Left cardiac atrium (tissue), 4 donors: Measurements from ENCODE around the gene ZNF45. TPM values are rescaled to one million over a fixed set of nuclear protein-coding genes. Genes with fewer than 3 reads are reported as not detected.
A peak's percentile ranks its signal among the peaks of the same experiment; 100 is the strongest.
"Not testable (repeated sequence)": the region's sequence is repeated elsewhere in the genome, so short reads cannot be mapped to it uniquely, and the experiment has no call there.

Source experiments
- ATAC-seq, 2 donors: fragments of 200-7000 bp; cut with Tn5 transposase; one replicate each; pipeline ENCODE4 v1.9.1; 2020; ENCODE audit warnings: mild to moderate bottlenecking in 2 of 2, moderate library complexity in 2 of 2
- DNase-seq: peaks from one replicate; pipeline ENCODE4 v3.0.0-alpha.2; 2020
- intact Hi-C, 2 donors: fragments of 100-400 bp; cut with DNase I; formaldehyde crosslinking; loops; one replicate each; pipeline versions ENCODE4 v1.14.1 to v1.15.1; 2022 to 2023
- long read RNA-seq: library from polyadenylated mRNA; unstranded; transcript quantifications from one replicate; pipeline ENCODE4 v2.0.0, GENCODE V29; 2021
- total RNA-seq, 2 donors: library from RNA; stranded (reverse); fragmentation: NEBNext Ultra II Directional; extraction: Animal tissue kit (Norgen Biotek cat#: 25700); gene quantifications; one replicate each; pipeline ENCODE4 v1.2.1, GENCODE V29; 2021
- donor health status: DM: no; HTN: yes; CAD: no.
- donor health status: DM: no; HTN: yes; CAD: no; lungs with severe emphysema.
- donor health status: DM: yes; HTN: yes; CAD: no.
- donor health status: Dilated cardiomyopathy.

Gene ZNF45
- total RNA-seq = 10 to 100 TPM in 1 of 2 donors, 1 to 10 TPM in 1; 8.4 to 10.1 TPM
- long read RNA-seq, partial matches to known transcripts = 0 of 9 reads
- long read RNA-seq, other reads (novel, unspliced or antisense) = 8 of 9 reads

DNA sequence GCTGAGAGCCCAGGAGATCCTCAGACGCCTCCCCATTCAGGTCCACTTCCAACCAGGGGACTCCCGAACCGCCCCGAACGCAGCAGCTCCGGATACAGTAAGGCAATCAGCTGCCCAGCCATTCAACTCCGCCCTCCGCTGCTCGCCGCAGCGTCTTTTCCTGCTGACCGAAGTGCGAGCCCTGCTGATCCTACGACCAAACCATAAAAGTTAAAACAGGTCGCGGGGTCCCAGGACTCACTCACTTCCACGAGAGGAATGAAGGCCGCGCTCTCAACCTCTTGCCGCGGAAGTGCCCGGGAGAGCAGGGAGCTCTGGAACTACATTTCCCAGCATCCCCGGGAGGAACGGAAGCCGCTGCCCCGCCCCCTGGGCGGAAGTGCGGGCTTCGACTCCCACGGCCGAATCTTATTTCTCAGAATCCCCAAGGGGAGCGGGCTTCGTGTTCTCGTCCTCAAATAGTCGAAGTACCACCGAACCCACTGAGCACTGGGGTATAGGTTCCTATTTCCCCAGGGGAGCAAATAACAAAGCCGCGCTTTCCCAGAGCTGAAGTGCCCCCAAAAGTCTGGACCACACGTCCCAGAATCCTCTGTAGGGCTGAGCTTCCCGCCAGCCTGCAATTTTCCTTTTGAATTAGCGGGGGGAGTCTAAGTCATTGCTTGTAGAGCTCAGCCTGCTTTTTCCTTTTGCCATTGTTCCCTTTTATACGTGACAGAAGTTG is at the start of gene ZNF45:
ZNF45 (minus strand) TSS at position 298 of the 724 bp plus-strand sequence. CDS start 13,097 bp downstream, outside the sequence.
- intact Hi-C loops = no loop called here
- DNase-seq = peak; percentile 91
- peak; percentile 98 to 100 for ATAC-seq

DNA sequence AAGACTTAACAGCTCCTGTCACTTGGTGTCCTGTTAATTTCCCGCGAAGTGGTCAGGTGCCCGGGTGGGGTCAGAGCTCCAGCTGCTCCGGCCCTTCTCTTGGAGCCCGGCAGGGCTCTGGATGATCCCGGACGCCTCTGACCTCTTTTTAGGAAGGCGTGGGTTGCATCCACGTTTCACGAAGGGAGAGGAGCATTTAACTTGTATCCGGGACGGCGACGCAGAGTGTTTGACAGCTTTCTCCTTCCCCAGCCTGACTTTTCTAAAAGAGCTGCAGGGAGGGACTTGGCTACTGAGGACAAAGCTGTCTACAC is 49.6 kb upstream of the ZNF45 start:
- intact Hi-C loops = no loop called here
- ATAC-seq (peak; percentile 48 to 67), DNase-seq (peak; percentile 34)

DNA sequence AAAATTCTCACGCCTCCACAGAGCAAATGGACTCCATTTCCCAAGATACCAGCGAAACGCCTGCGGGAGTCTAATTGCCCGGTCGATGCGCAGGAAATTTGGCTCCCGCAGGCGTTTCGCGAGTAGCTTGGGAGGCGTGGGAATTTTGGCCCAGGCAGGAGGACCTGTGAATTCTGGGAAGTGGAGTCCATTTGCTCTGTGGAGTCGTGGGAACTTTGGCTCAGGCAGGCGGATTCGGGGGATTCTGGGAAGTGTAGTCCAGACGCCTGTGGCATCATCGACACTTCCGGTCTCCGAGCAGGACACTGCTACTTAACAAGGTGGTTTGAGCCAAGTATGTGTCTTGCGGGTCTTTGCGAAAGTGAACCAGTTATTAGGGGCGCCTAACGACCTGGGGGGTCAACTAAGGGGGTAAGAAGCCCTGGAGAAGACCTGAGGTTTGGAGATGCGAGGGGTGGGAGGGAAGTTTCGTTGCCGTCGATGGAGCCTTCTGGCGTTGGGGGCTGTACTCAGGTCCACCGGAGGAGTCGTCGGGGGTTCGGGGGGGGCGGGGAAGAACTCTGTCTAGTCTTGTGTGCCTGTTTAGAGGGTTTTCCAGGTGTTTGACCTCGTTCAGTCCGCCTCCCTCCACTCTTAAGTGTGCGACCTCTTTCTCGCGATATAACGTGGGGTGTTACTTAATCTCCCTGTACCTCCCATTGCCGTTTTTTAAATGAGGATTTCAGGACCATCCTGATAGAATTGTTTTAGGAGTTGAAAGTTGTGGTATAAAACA is 49.0 kb upstream of the ZNF45 start, which contains the start of gene ZNF155:
ZNF155 (plus strand) TSS at position 277 of the 775 bp plus-strand sequence. CDS start 4,356 bp downstream, outside the sequence.
- peak; percentile 94 for DNase-seq
- intact Hi-C loops = no loop called here

DNA sequence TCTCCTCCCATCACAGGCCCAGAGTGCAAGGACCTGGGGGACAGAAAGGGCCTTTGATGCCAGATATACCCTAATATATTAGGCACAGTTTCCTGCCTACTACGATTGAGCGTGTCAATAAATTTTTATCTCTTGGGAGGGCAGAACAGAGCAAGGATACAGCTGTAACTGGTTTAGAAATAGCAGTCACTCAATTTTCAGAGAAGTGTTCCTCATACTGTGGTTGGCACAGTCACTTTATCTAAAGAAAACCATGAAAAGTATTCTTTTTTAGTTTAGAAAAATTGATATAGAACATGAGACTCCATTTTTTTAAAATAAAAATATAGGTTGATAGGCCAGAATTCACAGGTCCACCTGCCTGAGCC is 48.4 kb upstream of the ZNF45 start:
- DNase-seq (no peak), ATAC-seq (no peak)
- intact Hi-C loops = no loop called here

More for the DNA sequence above, 49.0 kb upstream of the ZNF45 start, which contains the start of gene ZNF155:
- ATAC-seq = peak; percentile 100

DNA sequence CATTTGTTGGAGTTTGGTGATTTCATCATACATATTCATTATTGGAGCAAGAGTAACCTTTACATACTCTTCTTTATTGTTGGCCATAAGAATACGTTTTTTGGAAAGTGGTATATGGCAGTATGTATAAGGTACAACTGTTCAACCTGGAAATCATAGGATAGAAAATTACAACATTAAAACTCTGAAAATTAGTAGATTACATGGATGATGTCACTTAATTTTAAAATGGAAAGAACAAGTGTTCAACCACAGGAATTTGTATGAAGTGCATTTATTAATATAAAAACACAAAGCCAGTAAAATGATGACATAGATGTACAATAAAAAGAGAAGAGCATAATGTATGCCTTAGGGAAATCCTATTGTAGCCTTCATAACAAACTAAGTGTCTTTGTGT is 41.6 kb upstream of the ZNF45 start:
- no peak for ATAC-seq
- DNase-seq = no peak
- intact Hi-C loops = no loop called here

DNA sequence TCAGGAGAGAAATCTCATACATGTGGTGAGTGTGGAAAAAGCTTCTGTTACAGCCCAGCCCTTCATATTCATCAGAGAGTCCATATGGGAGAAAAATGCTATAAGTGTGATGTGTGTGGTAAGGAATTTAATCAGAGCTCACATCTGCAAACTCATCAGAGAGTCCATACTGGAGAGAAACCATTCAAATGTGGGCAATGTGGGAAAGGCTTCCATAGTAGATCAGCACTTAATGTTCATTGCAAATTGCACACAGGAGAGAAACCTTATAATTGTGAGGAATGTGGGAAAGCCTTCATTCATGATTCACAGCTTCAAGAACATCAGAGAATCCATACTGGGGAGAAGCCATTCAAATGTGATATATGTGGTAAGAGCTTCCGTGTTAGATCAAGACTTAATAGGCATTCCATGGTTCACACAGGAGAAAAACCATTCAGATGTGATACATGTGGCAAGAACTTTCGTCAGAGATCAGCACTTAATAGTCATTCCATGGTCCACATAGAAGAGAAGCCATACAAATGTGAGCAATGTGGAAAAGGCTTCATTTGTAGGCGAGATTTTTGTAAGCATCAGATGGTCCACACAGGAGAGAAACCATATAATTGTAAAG is 31.1 kb upstream of the ZNF45 start:
- DNase-seq (no peak), ATAC-seq (no peak)
- intact Hi-C loops = no loop called here

DNA sequence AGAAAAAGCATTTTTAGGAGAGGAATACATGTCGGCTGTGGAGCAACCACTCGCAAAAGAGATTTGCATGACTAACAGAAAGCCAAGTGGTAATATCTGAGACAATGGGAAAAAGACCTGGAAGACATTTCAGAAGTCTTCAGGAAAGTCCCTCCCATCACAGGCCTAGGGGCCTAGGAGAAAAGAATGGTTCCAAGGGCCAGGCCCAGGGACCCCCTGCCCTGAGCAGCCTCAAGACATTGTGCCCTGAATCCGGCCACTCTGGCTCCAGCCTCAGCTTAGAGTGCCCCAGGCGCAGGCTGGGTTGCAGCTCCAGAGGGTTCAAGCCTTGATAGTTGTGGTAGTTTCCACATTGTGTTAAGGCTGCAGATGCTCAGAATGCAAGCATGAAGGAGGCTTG is 25.3 kb upstream of the ZNF45 start:
- DNase-seq = no peak
- no peak for ATAC-seq
- intact Hi-C loops = no loop called here

DNA sequence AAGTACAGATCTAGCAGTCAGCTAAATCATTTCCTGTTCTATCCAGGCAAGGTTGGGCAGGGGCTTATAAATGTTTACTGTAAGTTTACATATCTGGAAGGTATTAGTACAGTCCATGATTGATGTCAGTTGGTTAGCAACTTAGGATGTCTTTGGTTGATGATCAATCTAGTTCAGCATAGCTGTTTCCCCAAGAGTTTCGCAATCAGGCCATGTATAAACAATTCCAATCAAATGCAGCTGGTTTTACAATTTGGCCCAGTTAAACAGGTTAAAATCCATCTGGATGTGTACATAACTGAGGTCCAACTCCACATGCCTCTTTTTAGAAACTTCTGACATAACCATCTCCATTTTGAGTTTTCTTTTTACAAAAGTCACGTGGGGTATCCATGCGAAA is 22.8 kb upstream of the ZNF45 start:
- ATAC-seq (no peak), DNase-seq (no peak)
- intact Hi-C loops = no loop called here

DNA sequence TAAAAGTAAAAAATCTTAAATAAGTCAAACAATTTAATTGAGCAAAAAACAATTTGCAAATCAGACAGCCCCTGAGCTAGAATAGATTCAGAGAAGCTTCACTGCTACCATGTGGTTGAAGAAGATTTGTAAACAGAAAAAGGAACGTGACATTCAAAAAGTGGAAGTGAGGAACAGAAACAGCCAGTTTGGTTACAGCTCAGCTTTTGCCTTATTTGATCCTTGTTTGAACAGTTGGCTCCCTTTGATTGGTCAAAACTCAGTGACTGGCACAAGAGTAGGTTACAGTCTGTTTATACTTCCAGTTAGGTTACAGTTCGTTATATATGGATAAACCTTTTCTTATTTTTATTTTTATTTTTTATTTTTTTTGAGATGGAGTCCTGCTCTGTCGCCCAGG is 21.7 kb upstream of the ZNF45 start:
- no peak for ATAC-seq
- intact Hi-C loops = no loop called here
- DNase-seq = no peak

DNA sequence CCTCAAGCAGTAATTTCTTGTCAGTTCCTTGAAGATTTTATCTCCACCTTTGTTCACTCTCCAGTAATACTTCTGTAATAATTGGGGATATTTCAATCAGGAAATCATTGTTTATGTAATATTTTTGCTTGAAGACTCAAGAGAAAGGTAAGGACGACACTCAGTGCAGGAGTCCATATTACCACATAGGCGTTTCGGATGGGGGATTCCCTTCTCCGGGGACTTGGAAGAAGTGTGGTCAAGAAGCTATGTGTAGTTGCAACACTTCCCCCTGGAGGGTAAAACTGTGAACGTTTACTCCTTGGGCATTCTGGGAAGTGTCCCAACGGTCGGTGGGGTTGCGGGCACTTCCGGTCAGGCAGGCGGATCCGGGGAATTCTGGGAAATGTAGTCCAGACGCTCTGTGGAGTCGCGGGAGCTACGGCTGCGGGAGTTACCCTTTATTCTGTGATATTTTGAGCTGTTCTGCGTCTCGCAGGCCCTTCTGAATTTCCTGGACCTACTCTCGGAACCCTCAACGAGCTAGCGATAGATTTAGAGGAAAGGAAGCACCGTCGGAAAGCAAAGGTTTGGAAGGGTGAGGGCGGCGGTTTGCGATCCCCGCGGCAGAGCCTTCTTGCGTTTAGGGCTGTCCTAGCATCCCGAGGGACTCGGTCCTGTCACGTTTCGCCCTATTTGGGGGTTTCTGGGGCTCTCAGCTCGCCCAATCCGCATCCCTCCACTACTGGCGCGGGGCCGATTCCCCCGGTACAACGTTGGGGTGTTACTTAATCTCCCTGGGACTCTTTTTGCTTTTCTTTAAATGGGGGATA is 16.0 kb upstream of the ZNF45 start, which contains the start of gene ZNF221:
ZNF221 (plus strand) TSS at position 395 of the 812 bp plus-strand sequence. CDS start 11,499 bp downstream, outside the sequence.
- peak; percentile 94 for DNase-seq
- intact Hi-C loops = no loop called here
- peak; percentile 99 to 100 for ATAC-seq

DNA sequence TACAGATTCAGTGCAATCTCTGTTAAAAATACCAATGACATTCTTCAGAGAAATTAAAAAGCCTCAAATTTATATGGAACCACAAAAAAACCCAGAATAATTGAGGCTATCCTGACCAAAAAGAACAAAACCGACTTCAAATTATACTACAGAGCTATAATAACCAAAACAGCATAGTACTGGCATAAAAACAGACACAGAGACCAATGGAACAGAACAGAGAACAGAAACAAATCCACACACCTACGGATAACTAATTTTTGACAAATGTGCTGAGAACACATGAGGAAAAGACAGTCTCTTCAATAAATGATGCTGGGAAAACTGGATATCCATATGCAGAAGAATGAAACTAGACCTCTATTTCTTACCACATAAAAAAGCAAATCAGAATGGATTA is 14.7 kb upstream of the ZNF45 start:
- ATAC-seq, DNase-seq, intact Hi-C loops: not testable (repeated sequence)

DNA sequence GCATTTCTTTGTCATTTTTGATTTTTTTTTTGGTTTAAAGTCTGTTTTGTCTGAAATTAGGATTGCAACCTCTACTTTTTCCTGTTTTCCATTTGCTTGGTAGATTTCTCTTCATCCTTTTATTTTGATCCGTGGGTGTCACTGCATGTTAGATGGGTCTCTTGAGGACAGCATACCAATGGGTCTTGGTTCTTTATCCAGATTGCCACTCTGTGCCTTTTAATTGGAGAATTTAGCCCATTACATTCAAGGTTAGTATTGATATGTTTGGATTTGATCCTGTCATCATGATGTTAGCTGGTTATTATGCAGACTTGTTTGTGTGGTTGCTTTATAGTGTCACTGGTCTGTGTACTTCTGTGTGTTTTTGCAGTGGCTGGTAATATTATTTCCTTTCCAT is 12.3 kb upstream of the ZNF45 start:
- DNase-seq, intact Hi-C loops, ATAC-seq: not testable (repeated sequence)

DNA sequence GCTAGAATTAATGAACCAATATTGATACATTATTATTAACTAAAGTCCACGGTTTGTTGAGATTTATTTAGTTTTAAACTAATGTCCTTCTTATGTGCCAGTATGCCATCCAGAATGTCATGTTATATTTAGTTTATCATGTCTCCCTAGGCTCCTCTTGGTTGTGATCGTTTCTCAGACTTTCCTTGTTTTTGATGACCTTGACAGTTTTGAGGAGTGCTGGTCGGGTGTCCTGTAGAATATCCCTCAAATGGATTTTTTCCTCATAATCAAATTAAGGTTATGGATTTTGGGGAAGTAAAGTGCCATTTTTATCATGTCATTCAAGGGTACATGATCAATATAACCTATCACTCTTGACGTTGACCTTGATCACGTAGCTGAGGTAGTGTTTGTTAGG is 6.1 kb upstream of the ZNF45 start:
- intact Hi-C loops = no loop called here
- no peak for ATAC-seq

DNA sequence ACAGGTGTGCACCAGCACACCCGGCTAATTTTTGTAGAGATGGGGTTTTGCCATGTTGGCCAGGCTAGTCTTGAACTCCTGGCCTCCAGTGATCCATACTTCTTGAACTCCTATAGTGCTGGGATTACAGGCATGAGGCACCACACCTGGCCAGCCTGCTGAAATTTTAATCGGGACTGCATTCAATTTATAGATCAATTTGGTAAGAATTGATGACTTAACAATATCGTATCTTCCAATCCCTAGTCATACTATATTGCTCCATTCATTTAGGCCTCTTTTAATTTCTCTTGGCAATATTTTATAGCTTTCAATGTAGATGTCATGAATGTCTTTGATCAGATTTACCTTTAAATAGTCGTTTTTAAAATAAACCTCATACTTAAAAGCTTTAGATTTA is 5.6 kb upstream of the ZNF45 start:
- intact Hi-C loops = no loop called here
- ATAC-seq (no peak), DNase-seq (no peak)

More for the DNA sequence above, 6.1 kb upstream of the ZNF45 start:
- DNase-seq = no peak

DNA sequence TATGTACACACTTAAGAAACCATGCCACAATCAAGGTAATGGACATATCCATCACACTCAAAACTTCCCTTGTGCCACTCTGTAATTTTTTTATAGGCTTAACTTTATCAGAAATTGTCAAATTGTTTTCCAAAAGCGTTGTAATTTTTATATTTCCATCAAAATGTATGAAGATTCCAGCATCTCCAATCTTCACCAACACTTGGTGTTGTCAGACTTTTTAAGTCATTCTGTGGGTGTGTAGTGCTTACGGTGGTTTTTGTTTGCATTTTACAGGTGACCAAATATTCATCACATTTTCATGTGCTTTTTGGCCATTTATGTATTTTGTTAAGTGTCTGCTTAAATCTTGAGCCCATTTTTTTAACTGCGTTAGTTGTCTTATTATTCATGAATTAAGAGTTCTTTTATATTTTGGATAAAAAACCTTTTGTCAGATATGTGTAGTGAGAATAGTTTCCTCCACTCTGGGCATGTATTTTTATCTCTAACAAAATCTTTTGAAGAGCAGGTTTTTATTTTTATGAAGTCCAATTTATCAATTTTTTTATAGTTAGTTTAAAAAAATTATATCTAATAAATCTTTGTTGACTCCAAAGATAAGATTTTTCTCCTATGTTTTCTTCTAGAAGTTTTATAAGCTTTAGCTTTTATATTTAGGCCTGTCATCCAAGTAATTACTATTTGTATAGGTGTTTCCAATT is 4.6 kb upstream of the ZNF45 start:
- intact Hi-C loops = no loop called here
- no peak for ATAC-seq

DNA sequence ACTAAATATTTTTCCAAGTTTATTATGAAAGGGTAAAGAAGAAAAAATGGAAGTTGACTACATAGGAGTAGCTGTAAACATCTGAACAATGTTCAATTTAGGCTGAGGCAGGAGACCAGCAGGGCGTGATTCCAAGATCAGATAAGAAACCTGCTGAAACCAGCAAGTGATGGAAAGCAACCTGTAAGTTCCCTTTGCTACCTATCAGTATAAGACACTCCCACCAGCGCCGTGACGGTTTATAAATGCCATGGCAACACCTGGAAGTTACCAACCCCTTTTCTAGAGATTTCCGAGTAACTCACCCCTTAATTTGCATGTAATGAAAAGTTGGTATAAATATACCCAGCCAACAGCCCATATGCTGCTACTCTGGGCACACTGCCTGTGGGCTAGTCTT is 1.1 kb upstream of the ZNF45 start:
- DNase-seq (no peak), ATAC-seq (no peak)
- intact Hi-C loops = no loop called here

More for the DNA sequence above, 4.6 kb upstream of the ZNF45 start:
- no peak for DNase-seq

DNA sequence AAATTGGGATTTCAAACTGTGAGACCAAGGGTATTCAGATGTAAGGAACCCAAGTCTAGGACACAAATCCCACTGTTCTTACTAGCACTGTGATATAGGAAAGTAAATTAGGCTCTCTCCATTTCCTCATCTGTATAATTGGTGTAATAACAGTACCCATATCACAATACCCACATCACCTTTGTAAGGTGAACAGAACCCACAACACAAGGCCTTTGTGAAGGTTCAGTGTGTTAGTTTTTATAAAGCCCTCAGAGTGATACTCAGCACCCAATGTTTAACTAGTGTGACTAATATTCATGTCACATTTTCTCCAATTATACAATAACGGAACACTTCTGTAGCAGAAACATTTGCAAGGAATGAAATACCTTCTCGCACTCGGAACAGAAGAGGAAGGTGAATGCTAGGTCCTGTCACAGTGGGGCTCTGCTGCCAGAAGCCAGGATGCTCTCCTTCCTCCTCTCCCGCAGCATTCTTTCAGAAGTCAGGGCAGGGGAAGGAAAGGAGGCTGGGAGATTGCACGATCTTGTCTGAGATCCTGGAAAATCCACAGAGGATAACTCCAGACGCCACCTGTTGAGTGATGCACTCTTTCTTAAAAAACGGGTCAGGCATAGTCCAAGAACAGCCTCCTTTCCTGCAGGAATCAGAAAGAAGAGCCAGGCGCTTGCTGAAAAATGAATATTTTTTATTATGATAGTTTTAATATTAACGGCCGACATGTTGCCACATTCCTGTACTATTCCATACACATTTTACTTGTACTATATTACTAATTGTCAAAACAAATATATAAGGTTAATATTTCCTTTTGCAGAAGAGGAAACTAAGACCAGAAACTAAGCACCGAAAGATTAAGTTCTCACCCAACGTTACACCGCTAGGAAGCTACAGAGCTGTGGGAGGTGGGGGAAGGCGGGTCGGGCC is 762 bp downstream of the ZNF45 start:
- no peak for ATAC-seq
- intact Hi-C loops = no loop called here

More for the DNA sequence above, 762 bp downstream of the ZNF45 start:
- no peak for DNase-seq
